NCI-H526 treated with DMSO at 0.1 percent for 48 hours (cell line): ENCODE data around the gene PCDH20.
"Not testable (repeated sequence)": the region's sequence is repeated elsewhere in the genome, so short reads cannot be mapped to it uniquely, and the experiment has no call there.

ENCODE experiments used
- DNase-seq: peaks from one replicate; lab custom pipeline; 2025; lab: John Stamatoyannopoulos, UW

PCDH20 gene, protein sequence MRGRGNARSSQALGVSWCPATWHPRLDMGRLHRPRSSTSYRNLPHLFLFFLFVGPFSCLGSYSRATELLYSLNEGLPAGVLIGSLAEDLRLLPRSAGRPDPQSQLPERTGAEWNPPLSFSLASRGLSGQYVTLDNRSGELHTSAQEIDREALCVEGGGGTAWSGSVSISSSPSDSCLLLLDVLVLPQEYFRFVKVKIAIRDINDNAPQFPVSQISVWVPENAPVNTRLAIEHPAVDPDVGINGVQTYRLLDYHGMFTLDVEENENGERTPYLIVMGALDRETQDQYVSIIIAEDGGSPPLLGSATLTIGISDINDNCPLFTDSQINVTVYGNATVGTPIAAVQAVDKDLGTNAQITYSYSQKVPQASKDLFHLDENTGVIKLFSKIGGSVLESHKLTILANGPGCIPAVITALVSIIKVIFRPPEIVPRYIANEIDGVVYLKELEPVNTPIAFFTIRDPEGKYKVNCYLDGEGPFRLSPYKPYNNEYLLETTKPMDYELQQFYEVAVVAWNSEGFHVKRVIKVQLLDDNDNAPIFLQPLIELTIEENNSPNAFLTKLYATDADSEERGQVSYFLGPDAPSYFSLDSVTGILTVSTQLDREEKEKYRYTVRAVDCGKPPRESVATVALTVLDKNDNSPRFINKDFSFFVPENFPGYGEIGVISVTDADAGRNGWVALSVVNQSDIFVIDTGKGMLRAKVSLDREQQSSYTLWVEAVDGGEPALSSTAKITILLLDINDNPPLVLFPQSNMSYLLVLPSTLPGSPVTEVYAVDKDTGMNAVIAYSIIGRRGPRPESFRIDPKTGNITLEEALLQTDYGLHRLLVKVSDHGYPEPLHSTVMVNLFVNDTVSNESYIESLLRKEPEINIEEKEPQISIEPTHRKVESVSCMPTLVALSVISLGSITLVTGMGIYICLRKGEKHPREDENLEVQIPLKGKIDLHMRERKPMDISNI

DNA sequence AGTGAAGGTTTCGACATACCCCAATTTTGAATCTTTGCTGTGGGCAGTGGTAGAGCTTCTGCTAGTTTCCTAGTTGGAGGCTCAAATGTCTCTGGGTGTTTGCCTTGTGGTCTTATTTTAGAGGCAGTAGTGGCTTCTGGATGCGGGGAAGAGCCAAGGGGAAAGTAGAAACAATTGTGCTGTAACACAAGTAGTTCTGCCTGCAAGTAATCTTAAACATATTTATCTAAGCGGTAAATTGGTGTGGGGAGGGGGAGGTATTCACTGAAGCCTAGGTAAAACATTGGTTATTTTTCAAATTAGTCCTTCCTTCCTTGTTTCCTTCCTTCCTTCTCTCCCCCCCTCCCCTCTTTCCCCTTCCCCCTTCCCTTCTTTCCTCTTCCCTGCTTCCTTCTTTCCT lies at the start of gene PCDH20:
TSS of gene PCDH20 (minus strand) at position 101 of the 400 bp plus-strand sequence. CDS start 691 bp downstream, outside the sequence.
- no peak for DNase-seq

DNA sequence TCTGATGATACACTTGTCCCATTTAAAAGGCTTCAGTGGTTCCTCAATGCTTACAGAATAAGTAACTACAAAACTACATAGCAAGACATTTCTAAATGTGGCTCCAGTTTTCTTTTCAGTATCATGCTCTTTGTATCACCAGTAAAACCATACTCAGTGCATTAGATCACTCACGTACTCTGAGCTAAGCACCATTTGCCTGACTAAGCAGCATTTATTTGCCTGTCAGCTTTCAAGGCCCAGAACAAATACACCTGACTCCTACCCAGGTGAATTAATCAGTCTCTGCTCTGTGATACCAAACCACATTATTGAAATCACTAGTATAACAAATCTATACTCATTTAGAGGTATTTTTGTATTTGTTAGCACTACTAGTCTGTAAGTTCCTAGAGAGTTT lies 47.4 kb upstream of the PCDH20 start:
- DNase-seq: peak; percentile 94

DNA sequence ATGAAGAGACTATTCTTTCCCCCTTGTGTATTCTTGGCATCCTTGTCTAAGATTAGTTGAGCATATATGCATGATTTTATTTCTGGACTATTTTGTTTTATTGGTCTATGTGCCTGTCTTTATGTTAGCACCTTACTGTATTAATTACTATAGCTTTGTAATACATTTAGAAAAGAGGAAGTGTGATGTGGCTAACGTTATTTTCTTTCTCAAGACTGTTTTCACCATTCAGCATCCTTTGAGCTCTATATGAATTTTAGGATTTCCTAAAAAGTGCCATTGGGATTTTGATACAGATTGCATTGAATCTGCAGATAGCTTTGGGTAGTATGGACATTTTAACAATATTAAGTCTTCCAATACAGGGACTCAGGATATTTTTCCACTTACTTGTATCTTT lies 37.5 kb upstream of the PCDH20 start:
- no peak for DNase-seq

DNA sequence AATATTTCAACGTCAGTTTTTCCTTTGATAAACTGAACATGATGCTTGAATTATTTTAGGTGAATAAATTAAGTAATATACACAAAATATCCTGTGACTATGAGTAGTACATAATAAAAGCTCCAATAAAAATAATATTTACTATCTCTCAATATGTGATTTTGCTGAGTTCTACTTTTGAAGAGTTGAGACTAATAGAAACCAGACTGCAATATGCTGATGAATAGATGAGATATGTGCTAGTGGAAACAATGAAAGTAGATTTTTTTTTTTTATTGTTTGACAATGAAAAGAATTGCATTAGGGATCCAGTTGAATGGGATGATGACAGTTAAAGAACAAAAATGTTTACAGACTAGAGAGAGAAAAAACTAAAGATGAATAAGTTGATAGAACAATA lies 16.4 kb upstream of the PCDH20 start:
- no peak for DNase-seq

DNA sequence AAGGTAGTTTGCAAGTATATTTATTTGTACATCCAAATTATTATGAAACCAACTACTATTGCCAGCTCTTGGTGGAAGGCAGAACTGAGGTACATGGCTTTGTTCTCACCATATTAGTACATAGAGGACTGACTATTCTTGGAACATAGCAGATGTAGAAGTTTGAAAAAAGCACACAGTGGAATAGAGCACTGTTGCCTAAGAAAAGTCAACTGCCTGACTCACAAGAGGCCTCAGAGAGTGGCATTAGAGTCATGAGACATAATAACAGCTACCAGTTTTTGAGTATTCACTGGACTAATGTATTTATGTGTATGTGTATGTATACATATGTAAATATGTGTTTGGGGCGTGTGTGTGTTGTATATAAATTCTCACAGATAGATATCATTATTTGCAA lies 8.3 kb upstream of the PCDH20 start:
- no peak for DNase-seq

DNA sequence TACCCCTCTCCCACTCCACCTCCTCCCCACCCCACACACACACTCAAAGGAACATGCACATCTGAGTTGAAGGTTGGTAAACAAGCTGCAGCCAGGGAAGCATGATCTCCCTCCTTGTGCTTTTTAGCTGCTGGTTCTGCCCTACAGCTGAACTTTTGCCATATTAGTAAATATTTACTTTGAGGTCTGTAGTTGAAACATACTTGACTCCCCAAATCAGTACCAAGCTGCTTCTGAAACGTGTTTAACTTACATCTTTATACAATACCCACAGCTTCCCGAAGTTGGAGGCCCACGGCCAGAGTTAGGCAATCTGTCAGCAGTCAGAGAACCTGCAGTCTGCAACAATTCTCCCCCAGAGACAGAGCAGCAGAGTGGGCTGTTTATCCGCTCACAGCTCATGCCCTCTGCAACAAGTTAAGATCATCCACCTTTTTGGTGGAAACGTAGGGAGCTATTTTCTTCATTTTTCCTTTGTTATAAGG lies 1.5 kb upstream of the PCDH20 start:
- no peak for DNase-seq

DNA sequence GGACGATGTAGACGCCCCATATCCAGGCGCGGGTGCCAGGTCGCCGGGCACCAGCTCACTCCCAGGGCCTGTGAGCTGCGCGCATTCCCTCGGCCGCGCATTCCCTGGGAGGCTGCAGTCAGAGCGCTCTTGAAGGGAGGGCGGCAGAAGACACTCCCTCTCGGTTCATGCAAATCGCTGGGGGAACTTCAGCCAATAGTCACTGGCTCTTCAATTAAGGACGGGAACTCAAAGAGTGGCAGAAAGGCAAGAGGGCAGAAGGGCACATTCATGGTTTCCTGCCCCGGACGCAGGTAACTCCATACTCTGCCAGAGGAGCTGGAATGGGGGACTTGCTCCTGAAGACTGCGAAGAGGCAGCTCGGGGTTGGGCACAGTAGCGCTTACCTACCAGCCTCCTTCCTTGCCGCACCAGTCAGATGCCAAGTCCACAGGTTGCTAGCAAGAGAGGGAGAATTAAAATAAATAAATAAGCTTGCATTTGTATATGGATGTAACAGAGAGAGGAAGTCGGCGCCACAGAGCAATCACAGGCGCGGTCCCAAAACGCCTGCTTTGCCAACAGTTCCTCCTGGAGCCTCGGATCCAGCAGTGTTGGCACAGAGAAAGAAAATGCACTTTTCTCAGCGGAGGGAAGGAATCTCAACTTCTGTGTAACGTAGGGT lies 459 bp downstream of the PCDH20 start:
- DNase-seq: peak; percentile 84

DNA sequence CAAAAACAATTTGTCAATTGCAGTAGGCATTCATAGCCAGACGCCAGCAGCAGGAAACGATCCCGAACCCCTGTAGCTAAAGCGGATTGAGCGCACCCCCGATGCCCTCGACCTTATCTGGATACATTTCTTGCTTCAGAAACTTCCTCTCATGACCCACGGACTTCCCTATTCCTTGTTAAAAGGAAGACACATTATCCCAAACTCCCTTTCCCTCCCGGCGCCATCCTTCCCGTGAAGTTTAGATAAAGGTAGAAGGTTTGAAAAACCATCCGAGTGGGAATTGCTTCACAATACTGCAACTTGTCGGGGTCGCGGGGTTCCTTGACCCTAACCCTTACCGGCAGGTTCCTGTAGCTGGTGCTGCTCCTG lies 977 bp downstream of the PCDH20 start:
- DNase-seq: no peak

DNA sequence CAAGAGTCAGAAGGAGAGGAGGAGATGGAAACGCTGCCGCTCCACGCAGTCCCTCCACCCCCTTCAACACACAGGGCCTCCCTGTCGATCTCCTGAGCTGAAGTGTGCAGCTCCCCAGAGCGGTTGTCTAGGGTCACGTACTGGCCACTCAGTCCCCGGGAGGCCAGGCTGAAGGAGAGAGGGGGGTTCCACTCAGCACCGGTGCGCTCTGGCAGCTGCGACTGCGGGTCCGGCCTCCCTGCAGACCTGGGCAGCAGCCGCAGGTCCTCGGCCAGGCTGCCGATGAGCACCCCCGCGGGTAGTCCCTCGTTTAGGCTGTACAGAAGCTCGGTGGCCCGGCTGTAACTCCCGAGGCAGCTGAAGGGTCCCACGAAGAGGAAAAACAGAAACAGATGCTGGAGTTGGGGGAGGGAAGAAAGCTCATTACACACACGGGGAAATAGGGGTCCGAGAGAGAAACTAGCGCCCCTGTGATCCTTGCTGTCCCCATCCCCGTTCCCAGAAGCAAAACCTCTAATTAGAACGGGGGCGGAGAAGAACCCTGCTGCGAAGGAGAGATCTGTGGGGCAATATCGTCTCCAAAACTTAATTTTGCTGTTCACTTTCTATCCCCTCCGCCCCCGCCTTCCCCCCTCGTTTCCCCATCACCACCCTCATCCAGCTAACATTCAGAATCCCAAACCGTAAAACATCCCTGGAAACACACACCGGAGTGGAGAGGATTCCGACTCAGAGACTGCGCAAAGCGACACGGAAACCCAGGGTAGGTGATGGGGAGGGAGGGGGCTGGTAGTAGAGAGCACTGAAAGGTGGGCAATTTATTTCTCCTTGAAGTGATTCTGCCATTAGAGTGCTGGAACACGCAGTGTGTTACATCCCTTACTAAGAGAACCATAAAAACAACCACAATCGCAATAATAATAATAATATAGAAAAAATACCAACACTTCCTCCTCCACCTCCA lies 1.8 kb downstream of the PCDH20 start:
- no peak for DNase-seq

DNA sequence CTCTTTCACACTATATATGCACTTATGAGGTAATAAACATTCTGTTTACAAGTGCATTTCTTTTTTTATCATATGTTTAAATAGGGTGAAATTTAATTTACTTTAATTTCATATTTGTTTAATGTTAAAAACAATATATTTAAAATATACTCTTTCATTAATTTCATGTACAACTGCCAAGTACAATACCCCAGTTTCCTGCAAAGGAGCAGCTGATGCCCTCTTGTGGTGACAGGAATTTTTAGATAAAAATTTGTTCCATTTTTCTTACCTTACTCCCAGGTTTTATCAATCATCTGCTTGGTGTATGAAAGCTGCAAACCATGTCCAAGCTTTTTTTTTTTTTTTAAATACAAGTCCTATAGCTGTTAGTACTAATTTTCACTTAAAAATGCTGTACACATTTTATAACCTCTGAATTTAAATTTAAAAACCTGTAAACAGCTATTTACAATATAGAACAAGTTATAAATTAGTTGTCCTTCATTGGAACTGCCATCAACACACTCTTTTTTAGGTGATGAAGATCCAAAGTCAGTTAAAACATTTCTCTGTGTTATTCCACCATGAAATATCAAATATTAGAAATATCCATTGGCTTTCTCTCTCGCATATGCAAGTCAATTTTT lies 4.9 kb downstream of the PCDH20 start:
- DNase-seq: peak; percentile 24

DNA sequence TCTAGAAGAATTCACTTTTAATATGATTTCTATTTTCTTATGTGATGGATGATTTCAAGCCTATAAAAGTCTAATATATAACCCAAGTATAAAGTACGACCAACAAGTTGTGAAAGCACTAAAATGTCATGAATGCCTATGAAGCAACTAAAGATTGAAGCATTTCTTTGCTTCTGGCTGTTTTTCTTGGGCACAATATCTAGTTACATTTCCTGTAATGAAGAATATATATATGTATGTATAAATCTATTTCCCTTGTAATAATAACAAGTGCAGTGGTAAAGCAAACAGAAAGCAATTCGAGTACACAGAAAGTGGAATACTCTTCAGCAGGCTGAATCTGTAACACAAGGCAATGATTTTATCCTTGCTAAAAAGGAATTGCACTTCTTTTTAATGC lies 5.4 kb downstream of the PCDH20 start:
- DNase-seq: no peak

DNA sequence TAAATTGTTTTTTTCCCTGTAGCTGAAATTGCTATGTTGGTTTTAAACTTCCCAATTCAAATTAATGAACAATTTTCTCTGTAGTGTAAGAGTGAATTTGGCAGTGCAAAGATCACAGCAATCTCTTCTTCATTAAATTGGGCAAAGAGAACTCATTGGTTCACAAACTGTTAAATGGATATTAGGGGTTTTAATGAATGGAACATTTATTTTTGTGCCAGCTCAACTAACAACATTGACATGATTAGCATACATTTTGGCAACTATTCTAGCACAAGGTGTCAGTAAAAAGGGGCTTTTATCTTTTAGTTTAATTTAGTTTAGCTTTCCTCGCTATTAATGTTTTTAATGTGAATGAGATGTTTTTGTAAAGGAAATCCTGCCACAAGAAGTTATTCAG lies 7.1 kb downstream of the PCDH20 start:
- DNase-seq: no peak

DNA sequence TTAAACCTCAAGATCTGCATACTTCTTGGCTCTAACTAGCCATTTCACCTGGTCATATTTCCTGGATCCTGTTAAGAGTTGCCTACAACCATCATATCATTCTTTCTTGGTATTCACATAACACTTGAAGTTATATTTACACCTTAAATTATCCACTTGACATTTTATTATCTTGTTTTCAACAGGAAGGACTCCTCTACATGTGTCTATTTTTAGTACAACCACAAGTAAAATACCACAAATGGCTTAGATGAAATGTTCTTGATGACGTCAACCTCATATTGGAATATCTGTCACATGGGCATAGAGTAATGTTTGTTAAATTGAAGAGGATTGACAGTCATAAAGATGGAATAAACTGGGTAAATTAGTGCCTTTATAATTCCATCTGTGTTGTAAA lies 9.4 kb downstream of the PCDH20 start:
- DNase-seq: no peak

DNA sequence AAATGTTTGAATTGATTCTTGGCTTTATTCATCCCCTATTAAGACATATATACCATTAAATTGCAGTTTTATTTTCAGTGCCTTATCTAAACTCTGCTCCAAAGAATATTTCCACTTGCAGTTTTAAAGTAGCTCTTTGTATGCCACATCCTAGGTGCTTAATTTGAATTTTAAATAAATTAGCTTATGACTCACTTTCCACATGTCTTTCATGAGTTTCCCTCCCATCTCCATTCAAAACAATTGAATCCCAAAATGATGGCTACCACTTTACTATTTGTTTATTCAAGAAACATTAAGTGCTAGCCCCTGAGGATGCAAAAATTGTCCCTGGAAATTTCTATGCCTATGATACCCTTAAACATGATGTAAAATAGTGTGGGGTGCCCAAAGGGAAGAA lies 19.5 kb downstream of the PCDH20 start:
- DNase-seq: no peak

DNA sequence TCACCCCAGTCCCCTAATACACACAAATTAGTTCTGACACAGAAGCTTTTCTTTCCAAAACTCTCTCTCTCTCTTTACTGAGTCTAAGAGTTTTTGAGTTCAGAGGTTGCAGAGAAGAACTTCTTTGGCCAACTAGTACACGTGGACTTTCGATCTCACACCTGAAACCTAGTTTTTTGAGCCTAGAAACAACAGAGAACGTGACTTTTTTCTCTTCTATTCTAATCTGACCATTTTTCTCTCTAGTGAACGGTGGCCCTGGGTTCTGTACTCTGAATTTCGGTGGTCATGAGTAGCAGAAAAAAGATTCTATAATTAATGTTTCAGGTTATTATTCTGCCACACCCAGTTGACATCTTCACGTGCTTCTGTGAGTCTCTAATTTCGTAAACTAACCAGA lies 24.2 kb downstream of the PCDH20 start:
- DNase-seq: no peak

DNA sequence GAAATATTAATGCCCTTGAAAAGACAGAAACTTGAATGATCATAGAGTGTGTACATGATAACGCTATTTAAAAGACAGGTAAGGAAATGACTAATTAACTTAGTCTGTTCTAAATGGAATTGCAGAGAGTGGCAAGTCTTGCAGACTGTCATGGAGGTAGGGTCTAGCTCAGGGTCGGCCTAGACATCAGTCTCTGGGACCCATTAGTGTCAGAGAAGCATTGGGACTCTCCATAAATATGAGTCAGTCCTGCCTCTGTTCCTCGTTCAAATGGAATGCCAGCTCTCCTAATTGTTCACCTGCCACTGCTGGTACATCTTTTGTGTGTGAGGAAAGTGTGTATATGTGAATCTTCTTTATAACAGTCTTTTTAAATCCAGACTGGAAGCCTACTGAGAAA lies 28.0 kb downstream of the PCDH20 start:
- DNase-seq: no peak

DNA sequence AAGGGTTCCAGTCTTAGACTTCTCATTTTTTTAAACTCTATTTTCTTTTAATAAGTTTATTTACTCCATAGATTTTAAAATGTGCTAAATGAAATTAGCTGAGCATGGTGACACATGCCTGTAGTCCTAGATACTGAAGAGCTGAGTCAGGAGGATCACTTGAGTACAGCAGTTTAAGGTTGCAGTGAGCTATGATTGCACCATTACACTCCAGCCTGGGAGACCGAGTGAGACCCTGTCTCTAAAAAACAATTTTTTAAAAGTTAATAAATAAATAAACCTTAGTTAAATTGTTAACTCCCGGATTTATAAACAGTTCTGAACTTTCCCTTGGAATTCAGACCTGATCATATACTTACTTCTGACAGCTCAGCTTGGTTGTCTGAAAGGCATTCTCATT lies 32.5 kb downstream of the PCDH20 start:
- no peak for DNase-seq

DNA sequence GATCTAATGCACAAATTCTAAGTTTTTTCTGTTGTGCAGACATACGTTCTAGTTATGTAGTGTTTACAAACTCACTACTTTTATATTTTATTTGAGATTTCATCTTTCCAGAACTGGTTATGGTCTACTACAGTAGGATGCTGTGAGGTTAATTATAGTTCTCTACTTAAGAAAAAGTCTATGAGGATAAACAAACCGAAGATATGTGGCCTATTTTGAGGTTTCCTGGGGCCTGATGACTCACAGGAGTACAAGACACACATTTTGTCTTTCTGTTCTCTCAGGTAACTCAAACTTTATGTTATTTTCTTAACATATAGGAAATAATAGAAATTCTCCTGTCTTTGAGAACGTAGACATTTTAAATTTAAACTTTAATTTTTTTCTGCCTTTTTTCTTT lies 45.1 kb downstream of the PCDH20 start:
- DNase-seq: no peak

DNA sequence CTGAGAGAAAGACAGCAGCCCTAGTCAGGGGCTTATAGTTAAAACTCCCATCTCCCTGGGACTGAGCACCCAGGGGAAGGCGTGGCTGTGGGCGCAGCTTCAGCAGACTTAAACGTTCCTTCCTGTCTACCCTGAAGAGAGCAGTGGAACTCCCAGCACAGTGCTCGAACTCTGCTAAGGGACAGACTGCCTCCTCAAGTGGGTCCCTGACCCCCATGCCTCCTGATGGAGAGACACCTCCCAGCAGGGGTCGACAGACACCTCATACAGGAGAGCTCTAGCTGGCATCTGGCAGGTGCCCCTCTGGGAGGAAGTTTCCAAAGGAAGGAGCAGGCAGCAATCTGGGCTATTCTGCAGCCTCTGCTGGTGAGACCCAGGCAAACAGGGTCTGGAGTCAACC lies 51.0 kb downstream of the PCDH20 start:
- DNase-seq: not testable (repeated sequence)

DNA sequence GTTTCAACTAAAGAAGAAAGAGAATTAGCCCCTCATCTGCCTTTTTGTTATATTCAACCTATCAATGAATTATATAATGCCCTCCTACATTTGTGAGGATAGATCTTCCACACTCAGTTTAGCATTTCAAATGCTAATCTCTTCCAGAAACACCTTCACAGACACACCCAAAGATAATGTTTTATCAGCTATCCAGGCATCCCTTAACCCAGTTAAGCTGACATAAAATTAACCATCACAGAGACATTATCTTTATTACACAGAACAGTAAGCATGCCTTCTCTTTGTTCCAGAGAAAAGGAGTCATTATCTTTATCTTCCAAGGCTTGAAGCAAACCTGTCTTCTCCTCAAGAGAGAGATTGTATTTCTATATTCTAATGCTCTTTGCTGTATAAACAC lies 53.1 kb downstream of the PCDH20 start:
- DNase-seq: no peak
